Stimulated activated CD8-positive, alpha-beta memory T cell treated with anti-CD3 and anti-CD28 coated beads, Interleukin-7, amount 100 ng/mL, for 4 hours (primary cell): ENCODE results near the gene PDCD7.
"Not testable (repeated sequence)": the region's sequence is repeated elsewhere in the genome, so short reads cannot be mapped to it uniquely, and the experiment has no call there.

Source experiments
- DNase-seq, 2 donors: peaks; one replicate each; pipeline ENCODE4 v3.0.0-alpha.2; 2020; ENCODE audit warnings: low read depth in 2 of 2

Gene PDCD7

DNA sequence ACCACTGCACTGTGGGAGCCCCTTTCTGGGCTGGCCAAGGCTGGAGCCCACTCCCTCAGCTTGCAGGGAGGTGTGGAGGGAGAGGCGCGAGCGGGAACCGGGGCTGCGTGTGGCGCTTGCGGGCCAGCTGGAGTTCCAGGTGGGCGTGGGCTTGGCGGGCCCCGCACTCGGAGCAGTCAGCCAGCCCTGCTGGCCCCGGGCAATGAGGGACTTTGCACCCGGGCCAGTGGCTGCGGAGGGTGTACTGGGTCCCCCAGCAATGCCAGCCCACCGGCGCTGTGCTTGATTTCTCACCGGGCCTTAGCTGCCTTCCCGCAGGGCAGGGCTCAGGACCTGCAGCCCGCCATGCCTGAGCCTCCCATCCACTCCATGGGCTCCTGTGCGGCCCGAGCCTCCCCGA is 58.7 kb downstream of the PDCD7 start:
- DNase-seq = not testable (repeated sequence)

DNA sequence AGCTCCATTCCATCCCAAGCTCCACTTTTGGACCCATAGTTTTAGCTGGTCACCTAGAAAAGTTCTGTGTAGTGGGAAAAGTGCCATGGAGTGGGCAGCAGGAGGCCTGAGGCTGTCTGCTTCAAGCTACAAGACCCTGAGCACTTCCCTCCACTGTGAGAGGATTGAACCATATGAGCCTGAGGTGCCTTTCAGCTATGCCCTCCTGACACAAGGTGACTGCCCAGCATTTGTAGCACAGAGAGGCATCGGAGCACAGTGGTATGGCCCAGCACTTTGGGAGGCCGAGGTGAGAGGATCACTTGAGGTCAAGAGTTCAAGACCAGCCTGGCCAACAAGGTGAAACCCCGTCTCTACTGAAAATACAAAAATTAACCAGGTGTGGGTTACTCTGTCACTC is 61.0 kb downstream of the PDCD7 start:
- no peak for DNase-seq

DNA sequence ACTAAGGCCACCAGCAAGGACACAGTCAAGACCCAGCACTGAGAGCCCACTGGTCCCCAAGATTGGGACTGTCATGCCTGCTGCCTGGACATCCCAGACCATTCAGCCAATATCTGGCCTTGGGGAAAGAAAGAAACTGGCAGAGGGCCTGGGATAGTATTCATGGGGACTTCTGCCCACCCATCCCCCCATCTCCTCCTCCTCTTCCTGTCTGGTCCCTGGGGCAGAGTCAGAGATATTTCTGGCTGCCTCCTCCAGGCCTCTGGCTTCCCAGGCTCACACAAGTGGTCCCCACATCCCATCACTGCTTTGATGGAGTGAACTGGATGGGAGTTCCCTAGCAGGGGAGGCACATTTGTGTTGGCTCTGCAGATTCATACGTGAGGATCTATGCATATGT is 61.6 kb downstream of the PDCD7 start:
- DNase-seq = no peak

DNA sequence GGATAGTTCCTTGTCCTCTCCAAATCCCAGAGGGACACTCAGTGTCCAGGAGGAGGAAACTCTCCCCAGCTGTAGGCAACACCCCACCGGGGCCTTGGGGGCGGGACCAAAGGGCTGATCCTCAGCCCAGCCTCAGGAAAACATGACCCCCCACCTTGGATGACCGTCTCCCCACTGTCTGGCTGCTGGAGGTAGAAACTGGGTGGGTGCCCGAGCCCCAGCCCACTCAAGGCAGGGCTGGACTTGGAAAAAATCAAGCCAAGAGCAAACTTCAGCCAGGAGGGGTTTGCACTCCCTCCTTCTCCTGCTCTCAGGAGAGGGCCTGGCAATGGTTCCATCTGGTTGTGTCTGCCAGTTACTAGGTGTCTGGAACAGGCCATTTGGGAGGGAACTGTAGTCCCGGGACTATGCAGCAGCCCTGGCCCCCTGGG is 62.2 kb downstream of the PDCD7 start:
- no peak for DNase-seq

DNA sequence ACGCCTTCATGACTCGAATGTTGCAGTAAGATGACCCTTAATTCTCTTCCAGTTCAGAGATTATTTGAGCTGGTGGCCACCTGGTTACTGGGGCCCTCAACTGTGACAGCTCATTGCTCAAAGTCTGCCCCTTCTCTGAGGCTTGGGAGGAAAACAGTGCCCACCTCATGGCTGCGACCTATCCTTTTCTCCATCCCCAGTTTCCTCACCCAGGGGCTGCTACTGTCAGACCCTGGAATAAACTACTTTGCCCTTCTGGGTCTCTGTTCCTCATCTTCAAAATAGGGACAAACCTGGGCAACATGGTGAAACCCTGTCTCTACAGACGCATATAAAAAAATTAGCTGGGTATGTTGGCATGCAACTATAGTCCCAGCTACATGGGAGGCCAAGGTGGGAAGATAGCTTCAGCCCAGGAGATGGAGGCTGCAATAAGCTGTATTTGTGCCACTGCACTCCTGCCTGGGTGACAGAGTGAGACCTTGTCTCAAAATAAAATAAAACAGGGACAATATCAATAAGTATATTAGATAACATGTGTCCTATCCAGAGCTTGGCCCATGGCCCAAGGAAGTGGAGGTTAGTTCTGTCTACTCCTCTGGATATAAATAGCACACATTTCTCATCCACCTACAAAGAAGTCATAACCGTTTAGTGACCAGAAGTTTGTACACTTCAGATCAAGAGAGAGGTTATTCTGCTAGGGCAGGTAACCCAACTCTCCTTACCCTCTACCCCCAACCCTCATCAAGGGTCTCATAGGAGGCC is 63.6 kb downstream of the PDCD7 start:
- no peak for DNase-seq

DNA sequence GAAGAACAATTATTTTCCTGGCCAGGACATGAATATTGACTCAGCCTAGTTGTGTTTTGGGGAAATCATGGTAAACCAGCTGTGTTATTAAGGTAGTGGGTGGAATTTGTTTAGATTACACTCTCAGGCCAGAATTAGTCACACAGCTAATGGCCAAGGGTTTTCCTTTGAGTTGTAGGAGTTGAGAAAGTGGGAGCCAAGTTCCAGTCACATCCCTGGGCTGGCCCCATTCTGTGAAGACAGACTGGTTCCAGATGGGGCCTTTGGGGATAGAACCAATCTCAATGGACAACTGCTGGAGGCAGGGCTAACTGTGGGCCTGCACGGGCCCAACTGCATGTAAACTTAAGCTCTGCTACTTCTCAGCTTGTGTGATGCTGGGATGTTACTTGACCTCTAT is 64.4 kb downstream of the PDCD7 start:
- no peak for DNase-seq

DNA sequence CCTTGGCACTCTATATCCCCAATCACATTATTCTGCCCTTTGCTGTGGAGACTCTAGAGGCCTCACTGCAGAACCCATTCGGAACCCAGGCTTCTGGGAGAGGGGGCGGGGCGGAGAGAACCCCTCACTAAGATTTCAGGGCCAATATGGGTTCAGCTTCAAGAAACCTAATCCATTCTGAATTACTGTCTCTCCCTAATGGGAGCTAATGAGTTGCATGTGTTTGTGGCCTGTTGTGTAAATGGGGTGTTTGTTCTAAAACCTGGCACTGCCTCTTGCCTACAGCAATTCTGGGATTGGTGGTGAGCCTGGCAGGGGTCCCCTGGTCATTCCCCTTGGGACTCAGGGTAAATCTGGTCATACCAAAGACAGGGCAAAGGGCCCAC is 65.2 kb downstream of the PDCD7 start:
- no peak for DNase-seq

DNA sequence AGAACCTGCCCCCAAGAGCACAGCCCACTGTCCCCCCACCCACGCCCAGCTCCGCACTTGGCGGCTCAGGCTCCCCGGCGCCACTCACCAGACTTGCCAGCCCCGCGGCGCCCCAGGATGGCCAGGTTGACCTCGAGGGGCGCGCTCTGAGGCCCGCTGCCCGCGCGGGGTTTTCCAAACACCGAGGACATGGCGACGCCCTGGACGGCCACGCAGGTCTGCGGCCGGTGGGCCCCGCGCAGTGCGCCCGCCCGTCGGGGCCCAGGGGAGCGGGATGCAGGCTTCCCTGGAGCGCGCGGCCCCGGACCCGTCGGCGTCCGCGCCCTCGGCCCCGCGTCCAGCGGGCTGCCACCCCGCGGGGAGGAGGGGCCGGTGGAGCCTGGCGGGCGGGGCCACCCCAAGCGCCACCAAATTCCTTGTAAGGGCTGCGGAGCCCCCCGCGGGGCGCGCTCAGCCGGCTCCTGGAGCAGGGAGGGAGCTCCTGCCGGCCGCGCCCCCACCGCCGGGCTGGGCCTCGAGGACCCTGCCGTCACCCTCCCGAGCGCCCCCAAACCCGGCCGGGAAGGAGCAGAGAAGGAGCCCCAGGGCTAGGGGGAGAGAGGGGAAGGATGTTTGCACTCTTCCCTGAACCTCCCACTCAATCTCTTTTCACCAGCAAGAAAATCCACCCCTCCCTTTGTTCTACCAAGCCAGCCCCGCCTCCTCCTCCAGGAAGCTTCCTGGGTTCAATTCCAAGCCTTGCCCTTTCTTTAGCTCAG is 65.8 kb downstream of the PDCD7 start, which contains the start of gene RASL12:
Gene RASL12 (minus strand): TSS at position 347 of the 758 bp plus-strand sequence. CDS start 156 bp downstream, at position 191.
- no peak for DNase-seq
